GM18526 (cell line): ENCODE measurements around the gene MDFI.

Source experiments
- POLR2A ChIP-seq: IDR thresholded peaks from 3 replicates; pipeline ENCODE4 v1.6.1; 2011; ENCODE audit not compliant: insufficient read length; ENCODE audit errors: extremely low read depth

The MDFI gene

DNA sequence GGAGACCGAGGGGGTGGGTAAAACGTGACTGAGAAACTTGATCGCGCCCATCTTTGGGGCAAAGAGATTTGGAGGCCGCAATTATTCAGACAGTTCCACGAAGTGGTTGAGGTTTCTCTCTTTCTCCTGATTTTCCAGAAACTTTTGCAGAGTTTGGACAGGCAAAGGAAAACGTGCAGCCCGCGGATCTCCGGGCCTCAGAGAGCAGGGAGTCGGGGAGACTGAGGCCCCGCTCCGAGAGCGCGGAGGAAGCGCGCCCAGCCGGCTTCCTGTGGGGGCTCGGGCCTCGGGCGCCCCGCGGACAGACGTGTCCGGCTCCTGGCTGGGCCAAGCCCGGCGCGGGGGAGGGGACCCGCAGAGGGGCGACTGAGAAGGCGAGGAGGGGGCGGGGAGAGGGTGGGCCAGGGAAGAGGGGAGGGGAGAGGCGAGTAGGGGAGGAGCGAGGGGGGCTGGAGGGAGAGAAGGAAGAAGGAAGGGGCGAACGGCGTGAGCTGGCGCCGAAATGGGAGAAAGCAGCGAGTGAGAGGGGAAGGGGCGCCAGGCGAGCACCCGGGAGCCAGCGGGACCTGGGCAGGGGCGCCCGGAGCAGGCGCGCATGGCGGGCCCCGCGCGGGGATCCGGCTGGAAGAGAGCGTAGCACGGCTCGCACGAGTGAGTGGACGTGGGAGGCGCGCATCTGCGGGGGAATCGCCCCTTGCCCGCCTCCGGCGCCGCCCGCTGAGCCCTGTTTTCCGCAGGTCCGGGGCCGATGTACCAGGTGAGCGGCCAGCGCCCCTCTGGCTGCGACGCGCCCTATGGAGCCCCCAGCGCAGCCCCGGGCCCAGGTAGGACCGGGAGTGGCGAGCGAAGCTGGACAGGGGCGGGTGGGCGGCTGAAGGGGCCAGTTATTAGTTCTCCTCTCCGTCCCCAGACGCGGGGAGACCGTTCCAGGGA is at the start of gene MDFI:
TSS of gene MDFI (plus strand) at position 467 of the 933 bp plus-strand sequence. CDS start at position 749, 282 bp downstream.
- no peak for TF ChIP-seq POLR2A

DNA sequence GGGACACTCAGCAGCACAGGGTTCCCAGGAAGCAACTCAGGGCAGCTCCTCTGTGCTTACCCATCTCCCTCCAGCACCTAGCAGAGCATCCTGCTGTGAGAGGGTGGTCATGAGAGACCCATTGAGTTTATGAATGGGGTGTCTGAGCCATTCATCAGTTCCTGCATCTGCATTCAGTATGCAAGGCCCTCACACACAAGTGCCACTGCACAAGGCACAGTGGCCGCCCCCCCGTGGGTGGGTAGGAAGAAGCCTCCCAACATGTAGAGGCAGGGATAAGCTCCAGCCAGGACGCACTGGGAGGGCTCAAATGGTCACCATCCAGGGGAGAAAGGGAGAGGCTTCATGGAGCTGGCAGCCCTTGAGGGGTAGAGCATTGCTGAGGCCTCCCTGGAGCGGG is 49.0 kb upstream of the MDFI start:
- no peak for TF ChIP-seq POLR2A

DNA sequence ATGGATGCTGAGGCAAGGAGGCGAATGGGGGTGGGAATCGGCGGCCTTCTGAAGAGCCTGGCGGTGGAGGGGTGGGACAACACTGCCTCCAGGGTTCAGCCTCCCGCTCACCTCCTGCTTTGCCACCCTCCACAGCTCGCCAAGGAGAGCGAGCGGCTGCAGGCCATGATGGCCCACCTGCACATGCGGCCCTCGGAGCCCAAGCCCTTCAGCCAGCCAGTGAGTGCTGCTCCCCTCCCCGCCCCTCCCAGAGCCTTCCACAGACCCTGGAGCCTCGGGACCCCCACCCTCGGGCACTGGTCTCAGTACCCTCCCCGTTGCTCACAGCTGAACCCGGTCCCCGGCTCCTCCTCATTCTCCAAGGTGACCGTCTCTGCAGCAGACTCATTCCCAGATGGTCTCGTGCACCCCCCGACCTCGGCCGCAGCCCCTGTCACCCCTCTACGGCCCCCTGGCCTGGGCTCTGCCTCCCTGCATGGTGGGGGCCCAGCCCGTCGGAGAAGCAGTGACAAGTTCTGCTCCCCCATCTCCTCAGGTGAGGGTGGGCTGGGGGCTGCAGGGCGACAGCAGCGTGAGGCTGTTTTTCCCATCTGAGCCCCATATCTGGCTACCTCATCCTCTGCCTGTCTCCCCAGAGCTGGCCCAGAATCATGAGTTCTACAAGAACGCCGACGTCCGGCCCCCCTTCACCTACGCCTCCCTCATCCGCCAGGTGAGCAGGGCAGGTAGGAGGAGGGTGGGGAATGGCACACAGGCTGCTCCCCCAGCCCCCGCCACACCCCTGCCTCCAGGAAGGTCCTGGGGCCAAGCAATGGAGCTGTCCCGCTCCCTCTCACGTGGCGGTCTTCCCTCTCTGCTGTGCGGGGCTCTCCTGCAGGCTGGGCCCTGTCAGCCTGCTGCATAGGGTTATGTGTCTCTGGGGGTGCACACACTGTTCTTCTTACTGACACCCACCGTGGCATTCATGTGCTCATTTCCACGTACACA is 48.3 kb upstream of the MDFI start:
- no peak for TF ChIP-seq POLR2A

DNA sequence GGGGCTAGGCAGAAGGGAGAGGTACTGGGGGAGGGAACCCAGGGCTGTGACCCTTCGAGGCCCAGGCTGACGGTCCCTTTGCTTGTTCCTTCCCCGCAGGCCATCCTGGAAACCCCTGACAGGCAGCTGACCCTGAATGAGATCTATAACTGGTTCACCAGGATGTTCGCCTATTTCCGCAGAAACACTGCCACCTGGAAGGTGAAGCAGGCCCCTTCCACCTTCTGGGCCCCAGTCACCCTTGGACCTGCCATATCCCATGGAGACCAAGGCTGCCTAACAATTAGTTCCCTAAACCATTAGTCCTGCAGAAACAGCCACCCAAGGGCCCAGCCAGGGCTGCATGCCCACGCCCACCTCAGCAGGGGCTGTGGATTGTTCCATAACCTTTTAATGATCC is 47.1 kb upstream of the MDFI start:
- TF ChIP-seq POLR2A, result no peak

DNA sequence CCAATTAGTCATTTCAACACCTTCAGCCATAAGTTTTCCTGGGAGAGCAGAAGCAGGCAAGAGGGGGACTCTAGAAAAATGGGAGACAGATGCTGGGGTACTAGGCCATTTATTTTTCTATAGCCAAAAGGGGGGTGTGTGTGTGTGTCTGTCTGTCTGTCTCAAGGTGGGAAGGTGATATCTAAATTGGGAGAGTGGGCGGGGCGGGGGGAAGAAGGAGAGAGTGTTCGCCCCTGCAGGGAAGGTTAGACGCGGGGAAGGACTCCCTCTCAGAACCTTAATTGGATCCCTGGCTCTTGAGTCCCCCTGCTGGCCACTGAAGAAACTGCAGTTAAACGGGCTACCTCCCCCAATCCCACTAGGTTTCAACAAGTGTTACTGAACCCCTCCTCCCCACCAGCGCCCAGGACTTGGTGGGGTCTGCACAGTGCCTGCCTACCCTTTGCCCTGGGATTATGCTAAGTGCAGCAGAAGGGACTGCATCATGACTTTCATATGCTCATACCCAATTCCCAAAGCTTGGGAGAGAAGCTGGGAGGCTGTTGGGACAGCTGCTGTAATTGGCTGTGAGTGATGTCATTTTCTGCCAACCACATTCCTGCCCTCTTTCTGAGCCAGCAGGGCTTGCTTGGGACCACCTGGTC is 46.3 kb upstream of the MDFI start:
- no peak for TF ChIP-seq POLR2A

DNA sequence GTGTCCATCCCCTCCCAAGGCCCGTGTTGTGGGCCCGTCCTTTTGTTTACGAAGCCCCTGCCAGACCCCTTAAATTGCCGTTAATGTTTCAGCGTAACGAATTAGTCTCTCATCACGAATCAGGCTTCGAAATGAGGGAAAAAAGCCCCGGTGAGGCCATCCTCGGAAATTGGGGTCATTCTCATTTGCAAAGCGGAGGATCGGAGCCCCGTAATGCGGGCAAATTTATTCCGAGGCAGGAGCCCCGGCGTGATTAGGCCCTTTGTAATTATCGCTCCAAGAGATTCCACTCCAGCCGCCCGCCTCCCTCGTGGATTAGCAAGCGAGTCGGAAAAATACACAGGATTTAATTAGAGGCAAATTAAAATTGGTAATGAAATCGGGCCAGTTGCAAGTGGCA is 44.9 kb upstream of the MDFI start:
- no peak for TF ChIP-seq POLR2A

- no peak for TF ChIP-seq POLR2A
Measured at GRCh38 chr6:41593839-41594238, 44.4 kb upstream of the MDFI start.

GRCh38 chr6:41594326-41594725 is 43.9 kb upstream of the MDFI start:
- TF ChIP-seq POLR2A, result no peak

GRCh38 chr6:41594766-41595165 is 43.5 kb upstream of the MDFI start:
- TF ChIP-seq POLR2A, result no peak

DNA sequence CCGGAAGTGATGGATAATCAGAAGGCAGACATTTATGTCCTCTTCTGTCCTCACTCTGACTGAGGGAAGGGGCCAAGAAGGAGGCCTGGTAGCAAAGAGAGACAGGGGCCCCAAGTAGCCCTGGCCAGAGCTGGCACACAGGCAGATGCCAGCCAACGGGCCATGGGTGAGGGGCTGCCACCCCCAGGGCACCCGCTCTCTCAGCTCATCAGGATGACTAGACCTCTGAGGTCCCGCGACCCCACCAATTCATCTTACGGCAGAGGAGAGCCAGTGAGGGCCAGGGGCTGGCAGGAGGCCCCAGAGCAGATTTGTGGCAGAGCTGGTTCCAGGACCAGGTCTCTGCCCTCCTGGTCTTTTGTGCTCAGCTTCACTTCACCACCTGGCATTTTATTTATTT is 43.1 kb upstream of the MDFI start:
- TF ChIP-seq POLR2A, result no peak

DNA sequence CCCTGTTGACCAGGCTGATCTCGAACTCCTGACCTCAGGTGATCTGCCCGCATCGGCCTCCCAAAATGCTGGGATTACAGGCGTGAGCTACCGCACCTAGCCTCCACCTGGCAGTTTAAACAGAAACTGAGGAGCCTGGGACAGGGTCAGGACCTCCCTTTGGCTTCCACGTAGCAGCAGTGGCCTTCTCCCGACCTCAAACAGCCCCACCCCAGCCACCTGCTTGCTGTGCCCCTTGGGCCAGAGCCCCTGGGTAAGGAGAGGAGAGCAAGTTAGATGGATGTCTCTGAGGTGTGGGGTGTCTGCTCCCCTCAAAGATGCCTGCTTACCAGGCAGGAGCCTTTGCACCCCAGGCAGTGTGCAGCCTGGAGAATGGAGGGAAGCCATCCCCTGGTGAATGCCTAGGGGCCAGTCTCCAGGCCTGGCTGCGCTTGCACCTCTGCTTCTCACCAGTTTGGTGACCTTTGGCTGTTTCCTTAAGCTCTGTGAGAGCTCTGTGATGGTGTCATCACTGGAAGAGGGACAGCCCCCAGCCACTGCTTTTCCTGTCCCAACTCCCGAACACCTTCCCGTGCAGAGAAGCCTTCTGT is 42.1 kb upstream of the MDFI start:
- TF ChIP-seq POLR2A, result no peak

GRCh38 chr6:41596807-41597206 is 41.5 kb upstream of the MDFI start:
- no peak for TF ChIP-seq POLR2A

DNA sequence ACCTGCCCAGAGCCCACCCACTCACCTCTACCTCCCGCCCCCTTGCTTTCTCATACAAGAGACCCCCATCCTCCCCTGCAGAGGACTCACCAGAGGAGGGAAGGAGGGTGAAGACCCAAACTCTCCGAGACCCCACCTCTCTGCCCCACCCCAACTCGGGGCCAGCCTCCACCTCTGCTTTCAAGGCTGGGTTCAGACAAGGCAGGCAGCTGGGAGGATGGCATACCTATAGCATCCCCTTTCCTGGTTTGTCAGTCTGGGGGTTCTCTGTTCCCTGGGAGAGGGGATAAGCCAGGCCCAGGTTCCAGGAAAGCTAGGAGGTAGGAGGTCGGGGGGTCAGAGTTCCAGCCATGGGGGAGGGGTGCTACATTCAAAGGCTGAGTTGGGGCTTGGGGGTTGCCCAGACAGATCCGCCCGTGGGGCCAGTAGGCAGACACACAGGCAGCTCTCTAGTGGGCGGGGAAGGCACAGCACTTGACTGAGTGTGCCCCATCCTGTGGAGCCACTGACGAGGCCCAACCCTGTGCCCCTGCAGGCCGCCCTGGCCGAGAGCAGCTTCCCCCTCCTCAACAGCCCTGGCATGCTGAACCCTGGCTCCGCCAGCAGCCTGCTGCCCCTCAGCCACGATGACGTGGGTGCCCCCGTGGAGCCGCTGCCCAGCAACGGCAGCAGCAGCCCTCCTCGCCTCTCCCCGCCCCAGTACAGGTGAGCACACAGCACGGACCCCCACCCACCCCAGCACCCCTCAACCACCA is 40.8 kb upstream of the MDFI start:
- TF ChIP-seq POLR2A, result no peak

DNA sequence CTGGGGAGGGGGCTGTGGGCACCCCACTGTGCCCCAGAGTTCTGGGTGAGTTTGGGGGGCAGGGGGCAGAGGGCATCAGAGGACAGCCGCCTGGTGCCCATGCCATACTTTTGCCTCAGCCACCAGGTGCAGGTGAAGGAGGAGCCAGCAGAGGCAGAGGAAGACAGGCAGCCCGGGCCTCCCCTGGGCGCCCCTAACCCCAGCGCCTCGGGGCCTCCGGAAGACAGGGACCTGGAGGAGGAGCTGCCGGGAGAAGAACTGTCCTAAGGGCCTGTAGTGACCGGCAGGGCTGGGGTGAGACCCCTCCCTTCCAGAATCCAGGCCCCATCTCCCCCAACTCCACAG is 39.6 kb upstream of the MDFI start:
- no peak for TF ChIP-seq POLR2A
